HG02970 (cell line): ENCODE data around the gene ADNP2.

ENCODE experiments used
- ATAC-seq: cut with Tn5 transposase; IDR thresholded peaks from one replicate; pipeline ENCODE4 v1.9.1; 2021; ENCODE audit warnings: mild to moderate bottlenecking, moderate library complexity, moderate number of reproducible peaks; ENCODE audit not compliant: unreplicated experiment, low FRiP score

The ADNP2 gene

GRCh38 chr18:80104364-80104779 lies 4.7 kb upstream of the ADNP2 start:
- ATAC-seq, result no peak

- ATAC-seq, result no peak
Measured at GRCh38 chr18:80105369-80106167, 3.5 kb upstream of the ADNP2 start.

- no peak for ATAC-seq
Measured at GRCh38 chr18:80106482-80107051, 2.5 kb upstream of the ADNP2 start.

- no peak for ATAC-seq
Measured at GRCh38 chr18:80107426-80107825, 1.6 kb upstream of the ADNP2 start.

DNA sequence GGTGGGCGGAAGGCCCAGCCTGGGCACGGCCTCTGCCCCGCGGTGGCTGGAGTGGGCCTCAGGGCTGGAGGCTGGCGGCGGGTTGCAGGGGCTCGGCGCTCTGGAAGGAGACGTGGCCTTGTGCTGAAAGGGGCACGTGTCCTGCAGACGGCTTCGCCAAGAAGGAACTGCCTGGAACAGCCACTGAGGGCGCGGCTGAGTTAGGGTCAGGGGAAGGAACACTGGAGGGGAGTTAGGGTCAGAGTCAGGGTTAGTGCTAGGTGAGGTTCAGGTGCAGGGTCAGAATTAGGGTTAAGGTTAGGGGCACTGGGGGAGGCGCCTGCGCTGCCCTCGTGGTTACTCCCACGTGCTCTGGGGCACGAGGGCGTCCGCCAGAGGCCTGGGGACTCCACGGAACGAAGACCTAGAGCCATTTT lies 933 bp upstream of the ADNP2 start:
- no peak for ATAC-seq

DNA sequence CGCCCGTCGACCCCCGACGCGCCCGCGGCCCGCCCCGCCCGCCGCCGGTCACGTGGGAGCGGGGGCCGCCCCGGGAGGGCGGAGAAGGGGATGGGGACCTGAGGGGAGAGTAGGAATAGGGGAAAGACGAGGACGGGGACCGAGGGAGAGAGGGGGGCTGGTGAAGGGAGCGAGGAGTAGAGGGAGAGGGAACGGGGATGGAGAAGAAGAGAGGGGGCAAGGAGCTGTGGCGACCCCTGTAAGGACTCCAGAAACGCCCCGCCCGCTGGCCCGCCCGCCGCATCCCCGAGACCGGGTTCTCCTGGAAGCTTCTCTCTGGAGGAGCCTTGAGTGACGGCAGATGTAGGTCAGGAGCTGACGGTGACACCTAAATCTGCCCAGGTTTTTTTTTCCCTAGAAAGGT lies 615 bp downstream of the ADNP2 start:
- ATAC-seq, result peak; percentile 29

- no peak for ATAC-seq
Measured at GRCh38 chr18:80112624-80113248, 3.7 kb downstream of the ADNP2 start.

GRCh38 chr18:80115035-80115434 lies 6.0 kb downstream of the ADNP2 start:
- no peak for ATAC-seq

- no peak for ATAC-seq
Measured at GRCh38 chr18:80119111-80119510, 10.0 kb downstream of the ADNP2 start.

DNA sequence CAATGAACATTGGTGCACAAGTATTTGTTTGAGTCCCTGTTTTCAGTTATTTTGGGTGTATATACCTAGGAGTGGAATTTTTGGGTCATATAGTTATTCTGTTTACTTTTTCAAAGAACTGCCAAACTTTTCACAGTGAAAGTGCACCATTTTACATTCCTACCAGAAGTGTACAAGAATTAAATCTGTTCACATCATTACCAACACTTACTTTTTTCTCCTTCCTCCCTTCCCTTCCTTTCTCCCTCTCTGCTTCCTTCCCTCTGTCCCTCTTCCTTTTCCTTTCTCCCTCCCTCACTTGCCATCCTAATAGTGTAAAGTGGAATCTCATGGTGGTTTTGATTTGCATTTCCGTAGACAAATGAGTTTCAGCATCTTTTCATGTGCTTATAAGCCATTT lies 11.9 kb downstream of the ADNP2 start:
- no peak for ATAC-seq

- no peak for ATAC-seq
Measured at GRCh38 chr18:80124131-80124530, 15.1 kb downstream of the ADNP2 start.

DNA sequence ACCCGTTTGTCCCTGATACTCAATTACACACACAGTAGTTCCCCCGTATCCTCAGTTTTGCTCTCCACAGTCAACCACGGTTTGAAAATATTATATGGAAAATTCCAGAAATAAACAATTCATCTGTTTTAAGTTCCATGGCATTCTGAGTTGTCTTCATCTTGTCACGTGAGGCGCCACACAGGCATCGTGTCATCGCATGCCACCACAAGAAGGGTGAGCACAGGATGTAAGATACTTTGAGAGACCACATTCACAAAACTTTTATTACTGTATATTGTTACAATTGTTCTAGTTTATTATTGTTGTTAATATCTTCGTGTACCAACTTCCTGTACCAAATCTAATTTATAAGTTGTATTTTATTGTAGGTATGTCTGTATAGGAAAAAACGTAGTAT lies 17.7 kb downstream of the ADNP2 start:
- ATAC-seq, result no peak

DNA sequence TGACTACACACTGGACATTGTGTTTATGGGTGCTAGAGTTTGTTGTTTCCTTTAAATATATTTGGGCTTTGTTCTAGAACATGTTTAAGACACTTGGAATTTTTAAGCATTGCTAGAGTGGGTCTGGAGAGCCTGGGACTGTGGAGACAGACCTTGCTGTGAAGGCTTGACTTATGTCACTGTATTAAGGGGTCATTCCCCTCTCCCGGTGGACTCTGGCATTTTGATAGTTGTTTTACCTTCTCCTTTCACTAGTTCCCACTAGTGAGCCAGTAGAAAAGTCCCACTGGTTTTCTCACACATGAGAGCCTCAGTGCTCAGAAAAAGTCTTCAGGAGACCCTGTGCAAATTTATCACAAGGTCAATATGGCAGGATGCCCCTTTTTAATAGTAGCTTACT lies 18.6 kb downstream of the ADNP2 start:
- ATAC-seq, result no peak

GRCh38 chr18:80129672-80130367 lies 20.8 kb downstream of the ADNP2 start:
- no peak for ATAC-seq

DNA sequence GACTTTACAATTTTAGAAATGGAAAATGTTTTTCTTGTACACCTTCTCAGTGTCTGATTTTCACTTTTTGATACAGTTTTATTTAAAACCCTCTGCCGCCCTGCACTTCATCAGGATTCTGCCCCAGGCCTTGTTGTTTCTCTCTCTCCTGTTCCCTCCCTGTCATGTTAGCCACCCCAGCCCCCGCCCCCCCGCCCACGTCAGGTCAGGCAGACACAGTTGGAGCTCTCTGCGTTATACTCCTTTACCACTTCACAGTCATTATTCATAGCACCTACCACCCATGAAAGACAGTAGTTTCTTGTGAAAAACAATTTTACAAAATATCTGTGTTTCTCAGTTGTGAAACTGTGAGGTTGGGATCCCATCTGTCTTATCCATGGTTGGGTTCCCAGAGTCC lies 21.5 kb downstream of the ADNP2 start:
- ATAC-seq, result no peak

DNA sequence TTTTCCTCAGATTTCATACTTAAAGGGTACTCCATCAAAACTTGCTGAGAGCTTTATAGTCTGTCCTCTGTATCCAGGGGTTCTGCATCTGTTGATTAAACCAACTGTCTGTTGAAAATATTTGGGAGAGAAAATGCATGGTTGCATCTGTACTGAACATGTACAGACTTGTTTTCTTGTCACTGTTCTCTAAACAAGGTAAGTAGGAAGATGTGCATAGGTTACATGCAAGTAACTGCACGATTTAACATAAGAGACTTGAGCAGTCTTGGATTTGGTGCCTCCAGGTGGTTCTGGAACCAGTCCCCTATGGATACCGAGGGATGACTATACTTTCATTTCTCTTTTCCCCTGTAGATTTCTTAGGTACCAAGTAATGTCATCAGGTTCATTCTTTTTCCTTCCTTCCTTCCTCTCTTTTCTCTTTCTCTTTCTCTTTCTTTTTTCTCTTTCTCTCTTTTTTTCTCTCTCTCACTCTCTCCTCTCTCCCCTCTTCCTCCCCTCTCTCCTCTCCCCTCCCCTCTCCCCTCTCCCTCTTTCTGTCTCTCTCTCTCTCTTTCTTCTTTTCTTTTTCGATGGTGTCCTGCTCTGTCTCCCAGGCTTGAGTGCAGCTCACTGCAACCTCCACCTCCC lies 23.2 kb downstream of the ADNP2 start:
- ATAC-seq, result no peak

DNA sequence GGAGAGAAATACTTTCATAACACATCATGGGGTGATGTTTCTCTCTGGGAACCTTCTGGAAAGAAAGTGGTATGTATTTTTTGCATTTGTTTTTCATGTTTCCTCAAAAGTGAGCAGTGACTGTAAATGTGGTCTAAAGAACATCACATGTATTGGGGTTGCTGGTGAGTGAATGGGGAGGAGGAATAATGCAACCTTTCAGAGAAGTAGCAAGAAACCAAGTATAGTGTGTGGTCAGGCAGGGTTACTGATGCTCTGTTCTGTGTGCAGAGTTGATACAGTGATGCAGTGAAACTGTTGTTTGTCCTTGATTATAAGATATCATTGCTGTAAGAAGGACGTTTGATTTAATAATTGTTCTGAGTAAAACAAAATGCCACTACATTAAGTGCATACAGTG lies 24.1 kb downstream of the ADNP2 start:
- ATAC-seq, result no peak

DNA sequence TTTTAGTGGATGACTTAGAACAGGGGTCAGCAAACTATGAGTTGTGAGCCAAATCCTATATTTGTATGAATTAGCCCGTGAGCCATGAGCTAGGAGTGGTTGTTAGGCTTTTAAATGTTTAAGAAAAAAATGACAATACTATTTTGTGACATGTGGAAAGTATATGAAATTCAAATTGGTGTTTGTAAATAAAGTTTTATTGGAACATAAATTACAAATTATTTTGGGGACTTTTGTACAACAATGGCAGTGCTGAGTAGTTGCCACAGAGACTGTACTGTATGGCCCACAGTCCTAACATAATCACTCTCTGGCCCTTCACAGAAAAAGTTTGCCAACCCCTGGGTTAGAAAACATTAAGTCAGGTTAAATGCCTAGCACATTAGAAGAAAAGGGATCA lies 26.1 kb downstream of the ADNP2 start:
- no peak for ATAC-seq

- ATAC-seq, result no peak
Measured at GRCh38 chr18:80136679-80137078, 27.6 kb downstream of the ADNP2 start.

- ATAC-seq, result no peak
Measured at GRCh38 chr18:80137137-80137536, 28.1 kb downstream of the ADNP2 start.

- no peak for ATAC-seq
Measured at GRCh38 chr18:80137976-80138375, 28.9 kb downstream of the ADNP2 start.
